ENCODE data around the gene PUS7. TPM values are rescaled to one million over a fixed set of nuclear protein-coding genes. Genes with fewer than 3 reads are reported as not detected.

The PUS7 gene
- total and polyA plus RNA-seq, 4 donors = 3.4 to 17.2 (median 5.0) TPM

DNA sequence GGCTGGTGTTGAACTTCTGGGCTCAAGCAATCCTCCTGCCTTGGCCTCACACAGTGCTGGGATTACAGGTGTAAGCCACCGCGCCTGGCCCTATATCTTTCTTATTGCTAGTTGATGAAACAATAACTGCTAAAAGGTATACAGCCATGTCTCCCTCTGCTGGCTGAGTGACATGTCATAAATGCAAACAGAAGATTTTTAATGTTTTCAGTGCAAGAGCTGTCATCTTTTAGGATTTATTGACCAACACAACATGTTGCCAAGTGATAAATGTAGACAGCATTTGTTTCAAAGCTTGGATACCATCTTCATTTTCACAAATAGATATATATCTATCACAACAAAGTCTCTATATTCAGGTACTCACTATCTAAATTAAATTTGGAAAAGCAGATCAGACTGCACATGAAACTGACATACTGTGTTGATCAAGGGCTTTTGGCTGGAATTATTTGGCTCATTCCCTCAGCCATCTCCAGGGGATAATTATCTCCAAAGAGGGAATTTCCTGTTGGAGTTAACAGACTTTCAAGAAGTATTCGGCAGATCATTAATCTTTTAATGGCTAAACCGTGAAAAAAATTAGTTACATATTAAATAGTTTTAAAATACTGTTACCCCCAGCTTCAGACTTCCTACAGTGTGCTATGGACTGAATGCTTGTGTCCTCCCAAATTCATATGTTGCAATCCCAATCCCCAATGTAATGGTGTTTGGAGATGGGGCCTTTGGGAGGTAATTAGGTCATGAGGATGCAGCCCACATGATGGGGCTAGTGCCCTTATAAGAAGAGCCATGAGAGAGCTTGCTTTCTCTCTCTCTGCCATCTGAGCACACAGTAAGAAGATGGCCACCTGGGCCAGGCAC is 92.1 kb downstream of the PUS7 start:
- no peaks in the 10 kb centered on the region for H3K9me3 ChIP-seq (ENCODE audit: control insufficient read depth in 4 of 4, low read length in 3 of 4)
- H3K9ac ChIP-seq (ENCODE audit: low read depth in 1 of 2, low read length in 2 of 2) = no peak overlapping the region
- H3K27me3 ChIP-seq (ENCODE audit: control insufficient read depth in 4 of 4, insufficient read depth in 4 of 4, low read length in 3 of 4) = no peaks in the 10 kb centered on the region
- no peak for DNase-seq (ENCODE audit: low spot score)
- no peaks in the 10 kb centered on the region for H3K36me3 ChIP-seq (ENCODE audit: control insufficient read depth in 4 of 4, insufficient read depth in 3 of 4, low read depth in 1 of 4, low read length in 3 of 4)
- no peaks in the 10 kb centered on the region for H3K4me1 ChIP-seq (ENCODE audit: control insufficient read depth in 4 of 4, insufficient read depth in 4 of 4, low read length in 3 of 4)
- no peak overlapping the region for H3K4me3 ChIP-seq (ENCODE audit: low read depth in 1 of 3, low read length in 3 of 3)
- H3K27ac ChIP-seq (ENCODE audit: low read depth in 1 of 2, low read length in 2 of 2) = no peak overlapping the region
- 49% methylated on average over 4 of the region's 4 CpGs for WGBS
- TF ChIP-seq, protein P1, sequence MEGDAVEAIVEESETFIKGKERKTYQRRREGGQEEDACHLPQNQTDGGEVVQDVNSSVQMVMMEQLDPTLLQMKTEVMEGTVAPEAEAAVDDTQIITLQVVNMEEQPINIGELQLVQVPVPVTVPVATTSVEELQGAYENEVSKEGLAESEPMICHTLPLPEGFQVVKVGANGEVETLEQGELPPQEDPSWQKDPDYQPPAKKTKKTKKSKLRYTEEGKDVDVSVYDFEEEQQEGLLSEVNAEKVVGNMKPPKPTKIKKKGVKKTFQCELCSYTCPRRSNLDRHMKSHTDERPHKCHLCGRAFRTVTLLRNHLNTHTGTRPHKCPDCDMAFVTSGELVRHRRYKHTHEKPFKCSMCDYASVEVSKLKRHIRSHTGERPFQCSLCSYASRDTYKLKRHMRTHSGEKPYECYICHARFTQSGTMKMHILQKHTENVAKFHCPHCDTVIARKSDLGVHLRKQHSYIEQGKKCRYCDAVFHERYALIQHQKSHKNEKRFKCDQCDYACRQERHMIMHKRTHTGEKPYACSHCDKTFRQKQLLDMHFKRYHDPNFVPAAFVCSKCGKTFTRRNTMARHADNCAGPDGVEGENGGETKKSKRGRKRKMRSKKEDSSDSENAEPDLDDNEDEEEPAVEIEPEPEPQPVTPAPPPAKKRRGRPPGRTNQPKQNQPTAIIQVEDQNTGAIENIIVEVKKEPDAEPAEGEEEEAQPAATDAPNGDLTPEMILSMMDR (IDR thresholded peaks at IDR 0.05; ENCODE audit: low read depth, low read length, missing input control) = peak; percentile 41
- TF ChIP-seq FOXA1 (IDR thresholded peaks at IDR 0.05) = no peak
- TF ChIP-seq ZBTB33 (IDR thresholded peaks at IDR 0.05) = no peak
- peak; percentile 65 to 77 for TF ChIP-seq RAD21 (IDR thresholded peaks at IDR 0.05)

- Histone ChIP-seq H3K9me3 (ENCODE audit: control insufficient read depth in 4 of 4, low read length in 3 of 4) (no peaks in the 10 kb centered on the region), H3K36me3 (ENCODE audit: control insufficient read depth in 4 of 4, insufficient read depth in 3 of 4, low read depth in 1 of 4, low read length in 3 of 4) (no peaks in the 10 kb centered on the region), H3K27me3 (ENCODE audit: control insufficient read depth in 4 of 4, insufficient read depth in 4 of 4, low read length in 3 of 4) (no peaks in the 10 kb centered on the region), H3K4me1 (ENCODE audit: control insufficient read depth in 4 of 4, insufficient read depth in 4 of 4, low read length in 3 of 4) (no peaks in the 10 kb centered on the region), H3K9ac (ENCODE audit: low read depth in 1 of 2, low read length in 2 of 2) (no peak overlapping the region), H3K27ac (ENCODE audit: low read depth in 1 of 2, low read length in 2 of 2) (no peak overlapping the region), H3K4me3 (ENCODE audit: low read depth in 1 of 3, low read length in 3 of 3) (no peak overlapping the region)
- no peak for DNase-seq (ENCODE audit: low spot score)
- no peak for TF ChIP-seq NR2F2 (IDR thresholded peaks at IDR 0.05)
- TF ChIP-seq, protein P2, sequence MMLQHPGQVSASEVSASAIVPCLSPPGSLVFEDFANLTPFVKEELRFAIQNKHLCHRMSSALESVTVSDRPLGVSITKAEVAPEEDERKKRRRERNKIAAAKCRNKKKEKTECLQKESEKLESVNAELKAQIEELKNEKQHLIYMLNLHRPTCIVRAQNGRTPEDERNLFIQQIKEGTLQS (IDR thresholded peaks at IDR 0.05) = no peak
- no peak for TF ChIP-seq HNF4G (IDR thresholded peaks at IDR 0.05)
- TF ChIP-seq HNF4A (conservative IDR thresholded peaks at IDR 0.05) = no peak
- TF ChIP-seq RXRA (IDR thresholded peaks at IDR 0.05) = no peak
- 78% methylated on average over 2 of the region's 2 CpGs for WGBS
These were observed 95.4 kb downstream of the PUS7 start for GRCh38 chr7:105426606-105427146.

DNA sequence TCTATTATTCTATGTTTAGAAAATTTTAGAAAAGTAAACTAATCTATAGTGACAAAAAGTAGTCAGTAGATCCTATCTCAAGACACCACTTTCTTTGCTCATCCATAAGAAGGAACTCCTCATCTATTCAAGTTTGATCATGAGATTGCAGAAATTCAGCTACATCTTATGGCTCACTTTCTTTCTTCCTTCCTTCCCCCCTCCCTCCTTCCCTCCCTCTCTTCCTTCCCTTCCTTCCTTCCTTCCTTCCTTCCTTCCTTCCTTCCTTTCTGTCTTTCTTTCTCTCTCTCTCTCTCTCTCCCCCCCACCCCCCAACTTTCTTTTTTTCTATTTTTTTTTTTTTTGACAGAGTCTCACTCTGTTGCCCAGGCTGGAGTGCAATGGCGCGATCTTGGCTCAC is 98.1 kb downstream of the PUS7 start:
- no peak for TF ChIP-seq RXRA (IDR thresholded peaks at IDR 0.05)
- TF ChIP-seq FOXA2 (IDR thresholded peaks at IDR 0.05) = no peak
- no peak for TF ChIP-seq YY1 (IDR thresholded peaks at IDR 0.05)
- no peak for TF ChIP-seq SP1 (IDR thresholded peaks at IDR 0.05)
- no peak for TF ChIP-seq FOXA1 (IDR thresholded peaks at IDR 0.05)
- TF ChIP-seq MAX (IDR thresholded peaks at IDR 0.05) = no peak
- no peak for TF ChIP-seq RAD21 (IDR thresholded peaks at IDR 0.05)
- TF ChIP-seq, protein P3, sequence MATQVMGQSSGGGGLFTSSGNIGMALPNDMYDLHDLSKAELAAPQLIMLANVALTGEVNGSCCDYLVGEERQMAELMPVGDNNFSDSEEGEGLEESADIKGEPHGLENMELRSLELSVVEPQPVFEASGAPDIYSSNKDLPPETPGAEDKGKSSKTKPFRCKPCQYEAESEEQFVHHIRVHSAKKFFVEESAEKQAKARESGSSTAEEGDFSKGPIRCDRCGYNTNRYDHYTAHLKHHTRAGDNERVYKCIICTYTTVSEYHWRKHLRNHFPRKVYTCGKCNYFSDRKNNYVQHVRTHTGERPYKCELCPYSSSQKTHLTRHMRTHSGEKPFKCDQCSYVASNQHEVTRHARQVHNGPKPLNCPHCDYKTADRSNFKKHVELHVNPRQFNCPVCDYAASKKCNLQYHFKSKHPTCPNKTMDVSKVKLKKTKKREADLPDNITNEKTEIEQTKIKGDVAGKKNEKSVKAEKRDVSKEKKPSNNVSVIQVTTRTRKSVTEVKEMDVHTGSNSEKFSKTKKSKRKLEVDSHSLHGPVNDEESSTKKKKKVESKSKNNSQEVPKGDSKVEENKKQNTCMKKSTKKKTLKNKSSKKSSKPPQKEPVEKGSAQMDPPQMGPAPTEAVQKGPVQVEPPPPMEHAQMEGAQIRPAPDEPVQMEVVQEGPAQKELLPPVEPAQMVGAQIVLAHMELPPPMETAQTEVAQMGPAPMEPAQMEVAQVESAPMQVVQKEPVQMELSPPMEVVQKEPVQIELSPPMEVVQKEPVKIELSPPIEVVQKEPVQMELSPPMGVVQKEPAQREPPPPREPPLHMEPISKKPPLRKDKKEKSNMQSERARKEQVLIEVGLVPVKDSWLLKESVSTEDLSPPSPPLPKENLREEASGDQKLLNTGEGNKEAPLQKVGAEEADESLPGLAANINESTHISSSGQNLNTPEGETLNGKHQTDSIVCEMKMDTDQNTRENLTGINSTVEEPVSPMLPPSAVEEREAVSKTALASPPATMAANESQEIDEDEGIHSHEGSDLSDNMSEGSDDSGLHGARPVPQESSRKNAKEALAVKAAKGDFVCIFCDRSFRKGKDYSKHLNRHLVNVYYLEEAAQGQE (IDR thresholded peaks at IDR 0.05) = no peak
- TF ChIP-seq JUND (IDR thresholded peaks at IDR 0.05) = no peak
- TF ChIP-seq HNF4G (IDR thresholded peaks at IDR 0.05) = no peak
- TF ChIP-seq ZBTB33 (IDR thresholded peaks at IDR 0.05) = no peak
- TF ChIP-seq EGR1 (IDR thresholded peaks at IDR 0.05; ENCODE audit: low read depth in 2 of 2) = no peak
- 99% methylated on average over 2 of the region's 2 CpGs for WGBS
- no peak overlapping the region for H3K4me3 ChIP-seq (ENCODE audit: low read depth in 1 of 3, low read length in 3 of 3)
- no peak for DNase-seq (ENCODE audit: low spot score)
- no peaks in the 10 kb centered on the region for H3K36me3 ChIP-seq (ENCODE audit: control insufficient read depth in 4 of 4, insufficient read depth in 3 of 4, low read depth in 1 of 4, low read length in 3 of 4)
- no peaks in the 10 kb centered on the region for H3K27me3 ChIP-seq (ENCODE audit: control insufficient read depth in 4 of 4, insufficient read depth in 4 of 4, low read length in 3 of 4)
- no peaks in the 10 kb centered on the region for H3K4me1 ChIP-seq (ENCODE audit: control insufficient read depth in 4 of 4, insufficient read depth in 4 of 4, low read length in 3 of 4)
- no peaks in the 10 kb centered on the region for H3K9me3 ChIP-seq (ENCODE audit: control insufficient read depth in 4 of 4, low read length in 3 of 4)
- H3K27ac ChIP-seq (ENCODE audit: low read depth in 1 of 2, low read length in 2 of 2) = no peak overlapping the region
- H3K9ac ChIP-seq (ENCODE audit: low read depth in 1 of 2, low read length in 2 of 2) = no peak overlapping the region

Data from liver (tissue), 9 donors.